Measurements from ENCODE around the gene ATG16L1. TPM values are rescaled to one million over a fixed set of nuclear protein-coding genes. Genes with fewer than 3 reads are reported as not detected.

Gene ATG16L1
- total RNA-seq, 2 experiments from 2014 or later, result 27.0 to 30.5 TPM

DNA sequence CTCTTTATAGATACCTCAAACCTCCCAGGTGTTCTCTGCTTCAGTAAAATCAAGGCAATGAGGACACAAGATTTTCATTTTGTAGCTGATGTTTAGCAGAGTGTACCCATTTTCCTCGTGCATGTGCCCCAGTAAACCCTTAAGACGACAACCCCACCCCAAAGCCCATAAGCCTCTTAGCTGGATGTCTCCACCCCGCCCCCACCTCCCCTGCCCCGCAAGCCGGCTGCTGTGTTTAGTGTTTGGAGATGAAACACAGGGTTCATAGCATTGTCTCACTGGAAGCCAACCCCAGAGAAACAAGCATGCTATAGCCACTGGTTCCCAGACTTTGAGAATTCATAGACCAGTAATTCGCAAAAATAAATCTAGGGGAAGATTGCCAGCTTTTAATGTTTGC, 50.3 kb downstream of the ATG16L1 start:
- intact Hi-C loops (cut with micrococcal nuclease), result no loop called here
- no peaks in the 10 kb centered on the region for H3K27me3 Mint-ChIP-seq
- POLR2A ChIA-PET, result no interaction called here
- DNase-seq, result no peak
- CTCF ChIA-PET, result no interaction called here
- H3K27ac Mint-ChIP-seq, result no peak overlapping the region
- no peaks in the 10 kb centered on the region for H3K36me3 Mint-ChIP-seq
- H3K9me3 Mint-ChIP-seq, result no peaks in the 10 kb centered on the region
- no peaks in the 10 kb centered on the region for H3K4me1 Mint-ChIP-seq (ENCODE audit: low read depth)
- no peak overlapping the region for H3K4me3 Mint-ChIP-seq

DNA sequence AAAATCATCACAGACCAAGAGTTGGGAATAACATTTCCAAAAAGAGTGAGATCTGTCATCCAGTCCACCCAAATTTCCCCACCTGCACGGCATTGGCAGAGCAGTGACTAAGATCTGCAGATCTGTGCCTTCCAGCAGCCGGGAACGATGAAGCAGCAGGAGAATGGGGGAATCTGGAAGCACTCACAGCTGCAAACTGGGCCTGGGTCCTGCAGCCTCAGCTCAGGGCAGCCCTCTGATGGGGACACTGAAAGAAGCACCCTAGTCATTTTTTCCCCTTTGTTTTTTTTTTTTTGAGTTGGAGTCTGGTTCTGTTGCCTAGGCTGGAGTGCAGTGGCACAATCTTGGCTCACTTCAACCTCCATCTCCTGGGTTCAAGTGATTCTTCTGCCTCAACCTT, 51.8 kb downstream of the ATG16L1 start:
- intact Hi-C loops (cut with micrococcal nuclease), result no loop called here
- ChIA-PET POLR2A (interaction anchor here (0.6 kb wide), 1 partner anchor 330 kb away, joined by 4 read pairs; no protein-coding TSS in a partner anchor), CTCF (no interaction called here)
- no peak overlapping the region for H3K4me3 Mint-ChIP-seq
- no peak overlapping the region for H3K27ac Mint-ChIP-seq
- H3K4me1 Mint-ChIP-seq (ENCODE audit: low read depth), result no peaks in the 10 kb centered on the region
- no peaks in the 10 kb centered on the region for H3K27me3 Mint-ChIP-seq
- H3K36me3 Mint-ChIP-seq, result no peaks in the 10 kb centered on the region
- DNase-seq, result no peak
- H3K9me3 Mint-ChIP-seq, result no peaks in the 10 kb centered on the region

DNA sequence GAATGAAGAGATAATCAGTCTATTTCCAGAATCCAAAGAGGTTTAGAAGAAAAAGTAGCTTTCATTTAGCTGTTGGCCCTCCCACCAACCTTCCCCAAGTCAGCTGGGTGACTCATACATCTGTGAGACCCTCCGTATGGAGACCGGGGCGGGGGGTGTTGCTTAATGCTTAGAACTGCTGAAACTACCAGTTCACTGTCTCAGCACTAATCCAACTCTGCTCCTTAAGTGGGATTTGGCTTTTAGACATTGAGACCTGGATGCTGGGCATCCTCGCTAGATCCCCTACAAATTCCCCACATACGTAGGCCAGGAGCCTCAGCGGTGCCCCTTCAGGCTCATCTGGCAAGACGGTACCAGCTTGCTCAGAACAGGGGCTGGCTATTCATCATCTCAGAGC, 56.1 kb downstream of the ATG16L1 start, which contains the start of gene SAG:
SAG (plus strand) TSS at position 252 of the 400 bp plus-strand sequence. CDS start 1,374 bp downstream, outside the sequence.
- no peak within 1 kb of the TSS for H3K4me3 Mint-ChIP-seq
- POLR2A ChIA-PET, result no interaction called here
- H3K27ac Mint-ChIP-seq, result no peak within 1 kb of the TSS
- DNase-seq, result no peak
- H3K27me3 Mint-ChIP-seq, result no peaks in the 10 kb centered on the region
- no peaks in the 10 kb centered on the region for H3K4me1 Mint-ChIP-seq (ENCODE audit: low read depth)
- no peaks in the 10 kb centered on the region for H3K36me3 Mint-ChIP-seq
- intact Hi-C loops (cut with micrococcal nuclease), result no loop called here
- CTCF ChIA-PET, result no interaction called here
- no peaks in the 10 kb centered on the region for H3K9me3 Mint-ChIP-seq

DNA sequence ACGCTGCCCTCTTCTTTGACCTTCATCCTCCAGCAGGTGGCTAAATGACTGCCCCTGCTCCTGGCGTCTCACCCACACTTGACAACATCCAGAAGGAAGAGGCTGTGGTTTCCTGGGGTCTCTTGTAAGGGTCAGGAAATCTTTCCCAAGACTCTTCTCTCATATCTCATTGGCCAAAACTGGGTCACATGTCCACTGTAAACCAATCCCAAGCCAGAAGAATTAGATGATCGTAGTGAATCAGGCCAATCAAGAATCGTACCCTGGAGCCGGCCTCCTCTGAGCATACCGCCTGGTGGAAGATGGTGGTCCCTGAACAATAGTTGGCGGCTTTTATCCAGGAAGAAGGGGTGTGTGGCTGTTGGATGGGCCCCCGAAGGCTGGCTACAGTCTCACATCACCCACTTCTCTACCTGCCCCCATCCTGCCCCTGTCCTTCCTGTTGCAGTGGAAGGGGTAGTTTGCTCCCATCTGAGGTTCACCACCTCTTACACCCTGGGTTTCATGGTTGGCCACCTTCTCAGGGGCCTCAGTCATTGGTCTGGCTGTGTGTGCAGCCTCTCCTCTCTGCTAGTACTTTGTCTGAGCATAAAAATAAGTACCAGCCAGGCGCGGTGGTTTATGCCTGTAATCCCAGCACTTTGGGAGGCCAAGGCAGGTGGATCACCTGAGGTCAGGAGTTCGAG, 59.9 kb downstream of the ATG16L1 start:
- Mint-ChIP-seq H3K27me3 (no peaks in the 10 kb centered on the region), H3K36me3 (no peaks in the 10 kb centered on the region), H3K9me3 (no peaks in the 10 kb centered on the region), H3K4me3 (no peak overlapping the region), H3K4me1 (ENCODE audit: low read depth) (no peaks in the 10 kb centered on the region), H3K27ac (no peak overlapping the region)
- ChIA-PET CTCF (no interaction called here), POLR2A (no interaction called here)
- intact Hi-C loops (cut with micrococcal nuclease), result no loop called here
- DNase-seq, result no peak

DNA sequence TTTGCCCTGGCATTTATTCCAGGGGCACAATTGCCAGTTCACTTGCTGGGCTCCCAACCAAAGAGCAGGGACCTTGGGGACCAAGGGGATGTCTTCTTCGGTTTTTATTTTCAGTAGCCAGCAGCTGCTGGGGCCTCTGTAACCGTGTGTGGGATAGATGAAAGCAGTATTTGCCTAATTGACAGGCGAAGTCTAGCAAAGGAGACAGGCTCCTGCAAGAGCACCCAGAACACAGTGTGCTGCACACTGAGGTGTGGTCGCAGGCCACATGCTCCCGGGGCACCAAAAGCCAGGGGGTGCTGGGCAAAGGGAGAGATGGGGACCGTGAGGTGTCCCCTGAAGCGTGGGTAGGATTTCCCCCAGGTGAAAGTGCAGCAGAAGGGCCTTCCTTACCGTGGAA, 61.4 kb downstream of the ATG16L1 start:
- Mint-ChIP-seq H3K27ac (no peak overlapping the region), H3K27me3 (no peaks in the 10 kb centered on the region), H3K4me1 (ENCODE audit: low read depth) (no peaks in the 10 kb centered on the region), H3K9me3 (no peaks in the 10 kb centered on the region), H3K4me3 (no peak overlapping the region), H3K36me3 (no peaks in the 10 kb centered on the region)
- POLR2A ChIA-PET, result no interaction called here
- intact Hi-C loops (cut with micrococcal nuclease), result no loop called here
- CTCF ChIA-PET, result no interaction called here
- DNase-seq, result no peak

DNA sequence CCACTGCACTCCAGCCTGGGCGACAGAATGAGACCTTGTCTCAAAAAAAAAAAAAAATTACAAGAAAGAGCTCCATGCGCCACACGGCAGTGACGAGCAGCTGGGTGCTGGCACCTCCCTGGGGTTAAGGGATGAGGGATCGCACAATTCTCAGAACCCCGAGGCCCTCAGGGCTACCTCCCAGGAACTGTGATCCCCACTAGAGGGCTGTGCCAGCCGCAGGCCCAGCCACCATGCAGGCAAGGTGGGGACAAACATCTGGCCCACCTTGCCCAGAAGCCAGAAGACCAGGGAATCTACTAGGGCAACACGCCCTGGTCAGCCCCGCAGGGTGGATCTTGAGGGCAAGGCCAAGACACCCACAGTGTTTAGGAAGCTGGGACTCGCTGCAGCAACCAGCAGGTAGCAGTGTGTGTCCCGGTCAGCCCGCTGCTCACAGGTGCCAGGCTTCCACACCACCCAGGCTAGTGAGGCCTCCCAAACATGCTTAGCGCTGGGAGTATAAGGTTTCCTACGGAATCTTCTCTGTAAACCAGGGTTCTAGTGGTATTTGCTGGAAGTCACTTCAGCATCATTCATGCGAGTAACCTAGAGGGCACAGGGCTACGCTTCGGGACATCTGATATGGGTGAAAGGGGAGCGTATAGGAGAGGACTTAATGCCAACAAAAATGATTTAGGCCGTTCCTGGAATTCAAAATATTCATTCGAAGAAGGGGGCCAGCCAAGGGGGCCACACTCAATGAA, 62.9 kb downstream of the ATG16L1 start:
- intact Hi-C loops (cut with micrococcal nuclease), result no loop called here
- Mint-ChIP-seq H3K4me3 (no peak overlapping the region), H3K27ac (no peak overlapping the region), H3K9me3 (no peaks in the 10 kb centered on the region), H3K36me3 (no peaks in the 10 kb centered on the region), H3K27me3 (no peaks in the 10 kb centered on the region), H3K4me1 (ENCODE audit: low read depth) (no peaks in the 10 kb centered on the region)
- DNase-seq, result no peak
- ChIA-PET POLR2A (no interaction called here), CTCF (no interaction called here)

DNA sequence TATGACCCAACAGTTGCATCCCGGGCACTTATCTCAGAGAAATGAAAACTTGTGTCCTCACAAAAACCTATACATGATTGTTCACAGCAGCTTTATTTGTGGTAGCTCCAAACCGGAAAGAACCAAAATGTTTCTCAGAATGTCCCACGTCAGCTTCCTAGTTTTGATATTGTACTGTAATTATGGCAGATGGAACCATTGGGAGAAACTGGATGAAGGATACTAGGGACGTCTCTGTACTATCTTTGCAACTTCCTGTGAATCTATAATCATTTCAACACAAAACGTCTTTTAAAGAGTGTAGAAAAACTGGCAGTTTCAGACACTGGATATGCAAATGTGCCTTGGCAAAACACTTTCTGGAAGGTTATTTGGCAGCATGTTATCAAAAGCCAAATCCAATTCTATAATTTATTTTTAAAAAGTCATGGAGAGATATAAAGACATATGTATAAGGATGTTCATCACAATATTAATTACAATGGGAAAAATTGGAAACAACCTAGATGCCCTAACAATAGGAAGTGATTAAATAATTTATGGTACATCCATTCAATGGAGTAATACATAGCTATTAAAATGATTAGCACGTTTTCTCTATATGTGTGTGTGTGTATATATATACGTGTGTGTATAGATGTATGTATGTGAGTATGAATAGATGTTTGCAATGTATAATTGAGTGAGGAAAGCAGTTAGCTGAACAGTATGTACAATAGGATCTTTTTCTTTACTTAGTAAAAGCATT, 65.9 kb downstream of the ATG16L1 start:
- POLR2A ChIA-PET, result no interaction called here
- Mint-ChIP-seq H3K9me3 (no peaks in the 10 kb centered on the region), H3K36me3 (no peaks in the 10 kb centered on the region), H3K4me3 (no peak overlapping the region), H3K27ac (no peak overlapping the region), H3K4me1 (ENCODE audit: low read depth) (no peaks in the 10 kb centered on the region), H3K27me3 (no peaks in the 10 kb centered on the region)
- CTCF ChIA-PET, result no interaction called here
- intact Hi-C loops (cut with micrococcal nuclease), result no loop called here
- no peak for DNase-seq

DNA sequence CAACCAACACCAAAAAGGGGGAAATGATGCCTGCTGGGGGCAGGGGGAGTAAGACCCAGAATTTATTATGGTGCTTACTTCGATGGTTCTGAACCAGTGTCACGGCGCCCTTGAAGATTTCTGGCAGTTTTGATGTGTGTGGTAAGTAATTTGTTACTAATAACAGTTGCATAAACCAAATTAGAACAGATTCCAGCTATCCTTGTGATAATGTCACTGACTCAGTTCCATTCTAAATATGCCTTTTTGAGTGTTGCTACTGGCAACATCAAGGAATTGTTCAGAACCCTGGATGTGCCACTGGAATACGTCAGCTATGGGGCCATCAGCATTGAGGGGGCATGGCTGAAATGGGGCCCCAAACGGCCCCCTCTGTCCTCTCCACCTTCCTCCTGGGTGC, 67.8 kb downstream of the ATG16L1 start:
- CTCF ChIA-PET, result no interaction called here
- peaks cover 4% of the 10 kb centered on the region for H3K4me1 Mint-ChIP-seq (ENCODE audit: low read depth)
- POLR2A ChIA-PET, result no interaction called here

DNA sequence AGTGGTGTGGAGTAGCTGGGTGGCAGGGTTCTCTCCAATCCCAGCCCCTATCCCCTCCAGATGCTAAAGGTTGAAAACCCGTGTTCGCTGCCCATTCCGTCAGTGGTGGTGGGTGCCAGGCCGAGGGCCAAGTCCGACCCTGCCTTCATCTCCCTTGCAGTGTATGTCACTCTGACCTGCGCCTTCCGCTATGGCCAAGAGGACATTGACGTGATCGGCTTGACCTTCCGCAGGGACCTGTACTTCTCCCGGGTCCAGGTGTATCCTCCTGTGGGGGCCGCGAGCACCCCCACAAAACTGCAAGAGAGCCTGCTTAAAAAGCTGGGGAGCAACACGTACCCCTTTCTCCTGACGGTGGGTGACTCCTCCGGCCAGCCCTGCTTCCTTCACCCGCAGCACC, 69.0 kb downstream of the ATG16L1 start:
- Mint-ChIP-seq H3K36me3 (no peaks in the 10 kb centered on the region), H3K4me3 (no peak overlapping the region), H3K27ac (no peak overlapping the region), H3K27me3 (no peaks in the 10 kb centered on the region), H3K9me3 (no peaks in the 10 kb centered on the region), H3K4me1 (ENCODE audit: low read depth) (peaks cover 4% of the 10 kb centered on the region)
- ChIA-PET POLR2A (no interaction called here), CTCF (no interaction called here)
- intact Hi-C loops (cut with micrococcal nuclease), result no loop called here
- DNase-seq, result no peak

More for the DNA sequence above, 67.8 kb downstream of the ATG16L1 start:
- no peak for DNase-seq
- Mint-ChIP-seq H3K9me3 (no peaks in the 10 kb centered on the region), H3K27me3 (no peaks in the 10 kb centered on the region), H3K4me3 (no peak overlapping the region), H3K36me3 (no peaks in the 10 kb centered on the region), H3K27ac (no peak overlapping the region)
- intact Hi-C loops (cut with micrococcal nuclease), result no loop called here

DNA sequence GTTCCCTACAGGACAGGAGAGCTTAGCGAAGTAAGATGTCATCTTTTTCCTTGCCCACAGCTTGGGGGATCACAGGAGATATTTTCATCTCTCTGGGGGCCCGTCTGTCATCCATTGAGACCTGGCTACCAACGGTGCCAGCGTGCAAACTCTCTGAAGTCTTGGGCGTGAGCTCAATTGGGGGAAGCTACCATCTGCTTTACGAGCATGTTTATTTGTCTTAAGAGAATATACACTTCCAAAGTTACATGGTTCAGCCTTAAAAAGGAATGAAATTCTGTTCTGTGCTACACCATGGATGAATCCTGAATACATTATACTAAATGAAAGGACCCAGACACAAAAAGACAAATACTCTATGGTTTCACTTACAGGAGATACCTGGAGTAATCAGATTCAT, 69.7 kb downstream of the ATG16L1 start:
- CTCF ChIA-PET, result no interaction called here
- H3K4me3 Mint-ChIP-seq, result no peak overlapping the region

DNA sequence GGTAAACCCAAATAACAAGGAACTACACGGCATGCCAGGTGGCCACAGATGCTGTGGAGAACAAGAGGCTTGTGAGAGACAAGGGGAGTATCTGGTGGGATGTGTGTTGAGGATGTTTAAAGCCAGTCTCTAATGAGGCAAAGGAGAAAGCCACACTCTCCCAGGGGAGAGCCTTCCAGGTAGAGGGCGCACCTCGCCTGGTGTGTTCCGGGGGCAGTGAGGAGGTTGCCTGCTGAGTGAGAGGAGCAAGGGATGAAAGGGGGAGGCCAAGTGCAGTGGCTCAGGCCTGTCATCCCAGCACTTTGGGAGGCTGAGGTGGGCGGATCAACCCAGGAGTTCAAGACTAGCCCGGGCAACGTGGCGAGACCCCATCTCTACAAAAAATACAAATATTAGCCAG, 72.4 kb downstream of the ATG16L1 start:
- ChIA-PET POLR2A (no interaction called here), CTCF (interaction anchor here (0.6 kb wide), 1 partner anchor 971 kb away, joined by 4 read pairs; no protein-coding TSS in a partner anchor)

More for the DNA sequence above, 69.7 kb downstream of the ATG16L1 start:
- intact Hi-C loops (cut with micrococcal nuclease), result no loop called here
- Mint-ChIP-seq H3K9me3 (no peaks in the 10 kb centered on the region), H3K36me3 (no peaks in the 10 kb centered on the region), H3K27ac (no peak overlapping the region), H3K4me1 (ENCODE audit: low read depth) (peaks cover 4% of the 10 kb centered on the region), H3K27me3 (no peaks in the 10 kb centered on the region)
- DNase-seq, result no peak
- POLR2A ChIA-PET, result no interaction called here

DNA sequence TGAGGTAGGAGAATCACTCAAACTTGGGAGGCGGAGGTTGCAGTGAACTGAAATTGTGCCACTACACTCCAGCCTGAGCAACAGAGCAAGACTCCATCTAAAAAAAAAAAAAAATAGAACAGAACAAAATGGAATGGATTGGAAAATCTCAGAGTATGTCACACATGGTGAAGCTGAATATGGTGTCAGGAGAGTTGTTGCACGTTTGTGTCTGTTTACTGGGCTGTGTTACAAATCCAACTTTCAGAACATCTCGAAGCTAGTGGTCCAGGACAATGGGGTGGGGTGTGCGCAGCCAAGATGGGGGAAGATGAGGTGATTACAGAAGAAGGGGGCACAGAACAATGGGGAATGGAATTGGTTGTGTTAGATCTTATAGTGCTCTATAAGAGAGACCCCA, 73.8 kb downstream of the ATG16L1 start:
- CTCF ChIA-PET, result no interaction called here
- POLR2A ChIA-PET, result no interaction called here
- no peak for DNase-seq
- no peaks in the 10 kb centered on the region for H3K9me3 Mint-ChIP-seq
- H3K27ac Mint-ChIP-seq, result no peak overlapping the region
- no peaks in the 10 kb centered on the region for H3K36me3 Mint-ChIP-seq
- peaks cover 8% of the 10 kb centered on the region for H3K4me1 Mint-ChIP-seq (ENCODE audit: low read depth)
- H3K4me3 Mint-ChIP-seq, result no peak overlapping the region
- H3K27me3 Mint-ChIP-seq, result no peaks in the 10 kb centered on the region
- intact Hi-C loops (cut with micrococcal nuclease), result no loop called here

More for the DNA sequence above, 72.4 kb downstream of the ATG16L1 start:
- no peaks in the 10 kb centered on the region for H3K9me3 Mint-ChIP-seq
- intact Hi-C loops (cut with micrococcal nuclease), result no loop called here
- no peaks in the 10 kb centered on the region for H3K27me3 Mint-ChIP-seq
- H3K4me1 Mint-ChIP-seq (ENCODE audit: low read depth), result peaks cover 4% of the 10 kb centered on the region
- H3K4me3 Mint-ChIP-seq, result no peak overlapping the region
- no peak for DNase-seq
- H3K27ac Mint-ChIP-seq, result no peak overlapping the region
- no peaks in the 10 kb centered on the region for H3K36me3 Mint-ChIP-seq

Data from activated CD4-positive, alpha-beta memory T cell treated with anti-CD3 and anti-CD28 coated beads for 36 hours (primary cell).